Measurements from ENCODE around the gene FRMD4B. TPM values are rescaled to one million over a fixed set of nuclear protein-coding genes. Genes with fewer than 3 reads are reported as not detected.

The FRMD4B gene
- polyA plus RNA-seq, 4 donors, result 39.5 to 46.4 (median 43.9) TPM

- DNase-seq (ENCODE audit: low read depth in 4 of 4, low spot score in 3 of 4), result no peak
These were observed 20.3 kb upstream of the FRMD4B start for GRCh38 chr3:69406163-69406562.

- no peak for DNase-seq (ENCODE audit: low read depth in 4 of 4, low spot score in 3 of 4)
These were observed 19.2 kb upstream of the FRMD4B start for GRCh38 chr3:69405067-69405466.

GRCh38 chr3:69403454-69403853 lies 17.6 kb upstream of the FRMD4B start:
- no peak for DNase-seq (ENCODE audit: low read depth in 4 of 4, low spot score in 3 of 4)

GRCh38 chr3:69400683-69401082 lies 14.8 kb upstream of the FRMD4B start:
- DNase-seq (ENCODE audit: low read depth in 4 of 4, low spot score in 3 of 4), result no peak

- no peak for DNase-seq (ENCODE audit: low read depth in 4 of 4, low spot score in 3 of 4)
These were observed 7.0 kb upstream of the FRMD4B start for GRCh38 chr3:69392850-69393249.

GRCh38 chr3:69392415-69392814 lies 6.5 kb upstream of the FRMD4B start:
- no peak for DNase-seq (ENCODE audit: low read depth in 4 of 4, low spot score in 3 of 4)

- DNase-seq (ENCODE audit: low read depth in 4 of 4, low spot score in 3 of 4), result no peak
These were observed 5.7 kb upstream of the FRMD4B start for GRCh38 chr3:69391554-69391953.

- DNase-seq (ENCODE audit: low read depth in 4 of 4, low spot score in 3 of 4), result no peak
These were observed 4.9 kb upstream of the FRMD4B start for GRCh38 chr3:69390771-69391170.

GRCh38 chr3:69389520-69390248 lies 3.8 kb upstream of the FRMD4B start:
- no peak for DNase-seq (ENCODE audit: low read depth in 4 of 4, low spot score in 3 of 4)

GRCh38 chr3:69388241-69388640 lies 2.4 kb upstream of the FRMD4B start:
- DNase-seq (ENCODE audit: low read depth in 4 of 4, low spot score in 3 of 4), result no peak

GRCh38 chr3:69386556-69387385 lies 883 bp upstream of the FRMD4B start:
- no peak for DNase-seq (ENCODE audit: low read depth in 4 of 4, low spot score in 3 of 4)

GRCh38 chr3:69385123-69385722 lies 665 bp downstream of the FRMD4B start:
- DNase-seq (ENCODE audit: low read depth in 4 of 4, low spot score in 3 of 4), result no peak

GRCh38 chr3:69384326-69384725 lies 1.6 kb downstream of the FRMD4B start:
- DNase-seq (ENCODE audit: low read depth in 4 of 4, low spot score in 3 of 4), result no peak

- DNase-seq (ENCODE audit: low read depth in 4 of 4, low spot score in 3 of 4), result no peak
These were observed 6.2 kb downstream of the FRMD4B start for GRCh38 chr3:69379661-69380060.

GRCh38 chr3:69378112-69378802 lies 7.6 kb downstream of the FRMD4B start:
- DNase-seq (ENCODE audit: low read depth in 4 of 4, low spot score in 3 of 4), result no peak

- no peak for DNase-seq (ENCODE audit: low read depth in 4 of 4, low spot score in 3 of 4)
These were observed 8.6 kb downstream of the FRMD4B start for GRCh38 chr3:69377262-69377661.

- no peak for DNase-seq (ENCODE audit: low read depth in 4 of 4, low spot score in 3 of 4)
These were observed 9.2 kb downstream of the FRMD4B start for GRCh38 chr3:69376731-69377130.

- no peak for DNase-seq (ENCODE audit: low read depth in 4 of 4, low spot score in 3 of 4)
These were observed 14.1 kb downstream of the FRMD4B start for GRCh38 chr3:69371816-69372215.

GRCh38 chr3:69370901-69371301 lies 15.0 kb downstream of the FRMD4B start:
- DNase-seq (ENCODE audit: low read depth in 4 of 4, low spot score in 3 of 4), result no peak

- no peak for DNase-seq (ENCODE audit: low read depth in 4 of 4, low spot score in 3 of 4)
These were observed 15.6 kb downstream of the FRMD4B start for GRCh38 chr3:69370156-69370883.
